B cell (primary cell): Measurements from ENCODE around the gene VAV2.

Experiments used
- CTCF ChIP-seq: fragments of 200-600 bp; IDR thresholded peaks from one replicate; pipeline ENCODE4 v1.8.0; 2022; ENCODE audit warnings: antibody characterized with exemption, mild to moderate bottlenecking
- EZH2 ChIP-seq: IDR thresholded peaks from 2 replicates; pipeline ENCODE4 v1.6.1; 2012; ENCODE audit warnings: borderline replicate concordance, low read depth, mild to moderate bottlenecking, moderate library complexity, low read length; ENCODE audit not compliant: insufficient read depth, poor library complexity, severe bottlenecking

DNA sequence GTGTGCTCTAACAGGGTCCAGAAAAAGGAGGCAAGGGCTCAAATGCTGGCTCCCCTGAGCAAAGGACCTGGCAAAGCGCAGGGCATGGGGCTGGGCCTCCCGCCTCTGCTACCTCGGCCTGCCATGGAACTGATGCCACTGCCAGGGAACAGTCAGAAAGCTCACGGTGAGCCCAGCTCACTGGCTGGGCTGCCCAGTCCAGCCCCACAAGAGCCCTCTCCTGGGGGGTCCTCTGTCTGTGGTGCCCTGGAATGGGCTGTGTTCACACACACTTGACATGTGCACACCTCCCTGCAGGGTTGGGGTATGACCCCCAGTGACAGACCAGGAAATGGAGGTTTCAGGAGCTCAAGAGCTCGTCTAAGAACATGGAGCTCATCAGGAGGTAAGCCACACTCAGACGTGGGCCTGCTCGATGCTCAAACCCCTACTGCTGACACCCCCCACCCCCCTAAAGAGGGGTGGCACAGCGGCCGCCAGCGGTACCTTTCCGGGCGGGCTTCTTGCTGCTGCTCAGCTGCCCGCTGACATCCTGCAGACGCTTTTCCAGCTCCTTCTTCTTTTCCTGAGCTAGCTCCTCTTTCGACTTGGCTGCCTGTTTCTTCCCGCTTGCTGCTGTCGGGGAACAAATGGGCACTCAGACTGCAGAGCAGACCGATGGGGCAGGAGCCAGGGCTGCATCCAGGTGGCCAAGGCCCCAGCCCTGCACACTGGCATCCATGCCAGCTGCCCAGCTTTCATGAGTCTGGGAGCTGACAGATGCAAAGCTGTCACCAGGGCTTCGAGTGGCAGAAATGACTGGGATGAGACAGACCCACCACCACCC is 42.3 kb upstream of the VAV2 start:
- TF ChIP-seq CTCF (no peak), EZH2 (no peak)
